ENCODE data around the gene CELF5.

DNA sequence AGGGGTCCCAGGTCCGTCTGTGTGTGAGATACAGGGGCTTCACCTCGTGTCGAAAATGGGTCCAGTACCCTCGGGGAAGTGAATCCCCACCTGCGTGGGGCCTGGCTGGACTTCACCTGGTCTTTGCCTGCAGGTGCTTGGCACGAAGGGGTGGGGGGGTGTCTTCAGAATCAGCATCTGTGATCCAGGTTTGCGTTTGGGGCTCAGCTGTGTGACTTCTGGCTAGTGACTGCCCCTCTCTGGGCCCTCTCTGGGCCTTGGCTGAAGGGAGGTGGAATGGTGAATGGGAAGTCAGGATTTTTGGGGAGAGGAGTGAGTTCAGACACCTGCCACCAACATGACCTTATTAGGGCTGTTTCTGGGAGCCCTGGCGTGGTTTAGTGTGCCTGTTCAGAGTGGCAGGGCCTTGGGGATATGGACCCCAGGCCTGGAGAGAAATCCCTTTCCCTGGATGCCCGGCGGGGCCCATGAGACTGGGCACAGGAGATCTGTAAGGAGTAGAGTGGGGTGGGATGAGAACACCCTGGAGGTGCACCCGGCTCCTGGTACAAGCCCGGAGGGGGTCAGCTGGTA, 2.7 kb downstream of the CELF5 start:
- no peak for TF ChIP-seq POLR2AphosphoS5 (IDR thresholded peaks at IDR 0.05; ENCODE audit: low read depth)
- TF ChIP-seq, protein P1, sequence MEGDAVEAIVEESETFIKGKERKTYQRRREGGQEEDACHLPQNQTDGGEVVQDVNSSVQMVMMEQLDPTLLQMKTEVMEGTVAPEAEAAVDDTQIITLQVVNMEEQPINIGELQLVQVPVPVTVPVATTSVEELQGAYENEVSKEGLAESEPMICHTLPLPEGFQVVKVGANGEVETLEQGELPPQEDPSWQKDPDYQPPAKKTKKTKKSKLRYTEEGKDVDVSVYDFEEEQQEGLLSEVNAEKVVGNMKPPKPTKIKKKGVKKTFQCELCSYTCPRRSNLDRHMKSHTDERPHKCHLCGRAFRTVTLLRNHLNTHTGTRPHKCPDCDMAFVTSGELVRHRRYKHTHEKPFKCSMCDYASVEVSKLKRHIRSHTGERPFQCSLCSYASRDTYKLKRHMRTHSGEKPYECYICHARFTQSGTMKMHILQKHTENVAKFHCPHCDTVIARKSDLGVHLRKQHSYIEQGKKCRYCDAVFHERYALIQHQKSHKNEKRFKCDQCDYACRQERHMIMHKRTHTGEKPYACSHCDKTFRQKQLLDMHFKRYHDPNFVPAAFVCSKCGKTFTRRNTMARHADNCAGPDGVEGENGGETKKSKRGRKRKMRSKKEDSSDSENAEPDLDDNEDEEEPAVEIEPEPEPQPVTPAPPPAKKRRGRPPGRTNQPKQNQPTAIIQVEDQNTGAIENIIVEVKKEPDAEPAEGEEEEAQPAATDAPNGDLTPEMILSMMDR (conservative IDR thresholded peaks at IDR 0.05; ENCODE audit: low read depth in 2 of 2), result no peak
- TF ChIP-seq, protein P2, sequence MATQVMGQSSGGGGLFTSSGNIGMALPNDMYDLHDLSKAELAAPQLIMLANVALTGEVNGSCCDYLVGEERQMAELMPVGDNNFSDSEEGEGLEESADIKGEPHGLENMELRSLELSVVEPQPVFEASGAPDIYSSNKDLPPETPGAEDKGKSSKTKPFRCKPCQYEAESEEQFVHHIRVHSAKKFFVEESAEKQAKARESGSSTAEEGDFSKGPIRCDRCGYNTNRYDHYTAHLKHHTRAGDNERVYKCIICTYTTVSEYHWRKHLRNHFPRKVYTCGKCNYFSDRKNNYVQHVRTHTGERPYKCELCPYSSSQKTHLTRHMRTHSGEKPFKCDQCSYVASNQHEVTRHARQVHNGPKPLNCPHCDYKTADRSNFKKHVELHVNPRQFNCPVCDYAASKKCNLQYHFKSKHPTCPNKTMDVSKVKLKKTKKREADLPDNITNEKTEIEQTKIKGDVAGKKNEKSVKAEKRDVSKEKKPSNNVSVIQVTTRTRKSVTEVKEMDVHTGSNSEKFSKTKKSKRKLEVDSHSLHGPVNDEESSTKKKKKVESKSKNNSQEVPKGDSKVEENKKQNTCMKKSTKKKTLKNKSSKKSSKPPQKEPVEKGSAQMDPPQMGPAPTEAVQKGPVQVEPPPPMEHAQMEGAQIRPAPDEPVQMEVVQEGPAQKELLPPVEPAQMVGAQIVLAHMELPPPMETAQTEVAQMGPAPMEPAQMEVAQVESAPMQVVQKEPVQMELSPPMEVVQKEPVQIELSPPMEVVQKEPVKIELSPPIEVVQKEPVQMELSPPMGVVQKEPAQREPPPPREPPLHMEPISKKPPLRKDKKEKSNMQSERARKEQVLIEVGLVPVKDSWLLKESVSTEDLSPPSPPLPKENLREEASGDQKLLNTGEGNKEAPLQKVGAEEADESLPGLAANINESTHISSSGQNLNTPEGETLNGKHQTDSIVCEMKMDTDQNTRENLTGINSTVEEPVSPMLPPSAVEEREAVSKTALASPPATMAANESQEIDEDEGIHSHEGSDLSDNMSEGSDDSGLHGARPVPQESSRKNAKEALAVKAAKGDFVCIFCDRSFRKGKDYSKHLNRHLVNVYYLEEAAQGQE (IDR thresholded peaks at IDR 0.05; ENCODE audit: unreplicated experiment), result no peak
- no peak for TF ChIP-seq JUNB (IDR thresholded peaks at IDR 0.05; ENCODE audit: unreplicated experiment)
- TF ChIP-seq EZH2phosphoT487 (IDR thresholded peaks at IDR 0.05; ENCODE audit: unreplicated experiment), result no peak
- no peak for TF ChIP-seq EZH2 (IDR thresholded peaks at IDR 0.05; ENCODE audit: low read depth, unreplicated experiment)
- TF ChIP-seq ETS1 (IDR thresholded peaks at IDR 0.05), result no peak
- no peak for TF ChIP-seq ZNF114 (CRISPR knock-in tag; IDR thresholded peaks at IDR 0.05)
- no peak for TF ChIP-seq NANOG (IDR thresholded peaks at IDR 0.05; ENCODE audit: borderline replicate concordance)
- no peak for TF ChIP-seq CREB1 (CRISPR knock-in tag; IDR thresholded peaks at IDR 0.05; ENCODE audit: low read depth)
- no peak for TF ChIP-seq STAT1 (IDR thresholded peaks at IDR 0.05; ENCODE audit: unreplicated experiment)
- no peak for TF ChIP-seq ZNF331 (CRISPR knock-in tag; IDR thresholded peaks at IDR 0.05; ENCODE audit: low read depth)

Measured in GM23338 (cell line).